GM21526 (cell line): Measurements from ENCODE around the gene ANKRD33B.
"Not testable (repeated sequence)": the region's sequence is repeated elsewhere in the genome, so short reads cannot be mapped to it uniquely, and the experiment has no call there.

ENCODE experiments used
- ATAC-seq: cut with Tn5 transposase; IDR thresholded peaks from one replicate; pipeline ENCODE4 v1.9.1; 2021; ENCODE audit warnings: moderate library complexity; ENCODE audit not compliant: unreplicated experiment, low FRiP score

The ANKRD33B gene

GRCh38 chr5:10536931-10537579, 26.8 kb upstream of the ANKRD33B start:
- no peak for ATAC-seq

DNA sequence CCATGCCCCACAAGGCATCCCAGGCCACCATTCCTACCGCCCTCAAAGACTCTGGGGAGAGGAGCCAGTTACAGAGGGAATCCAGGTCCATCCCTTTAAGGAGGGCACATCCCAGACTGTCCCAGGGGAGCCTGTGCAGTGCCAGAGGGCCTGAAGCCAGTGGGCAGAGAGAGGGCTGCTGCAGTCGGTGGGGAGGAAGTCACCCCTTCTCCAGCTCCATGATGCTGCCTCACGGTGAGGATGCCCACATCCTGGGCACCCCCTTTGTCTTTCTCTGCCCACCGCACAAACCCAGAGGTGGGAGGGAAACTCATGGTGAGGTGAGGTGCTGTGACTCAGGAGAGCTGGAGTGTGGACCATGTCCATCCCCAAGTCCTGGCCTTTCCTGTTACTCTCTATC, 26.2 kb upstream of the ANKRD33B start:
- ATAC-seq, result no peak

DNA sequence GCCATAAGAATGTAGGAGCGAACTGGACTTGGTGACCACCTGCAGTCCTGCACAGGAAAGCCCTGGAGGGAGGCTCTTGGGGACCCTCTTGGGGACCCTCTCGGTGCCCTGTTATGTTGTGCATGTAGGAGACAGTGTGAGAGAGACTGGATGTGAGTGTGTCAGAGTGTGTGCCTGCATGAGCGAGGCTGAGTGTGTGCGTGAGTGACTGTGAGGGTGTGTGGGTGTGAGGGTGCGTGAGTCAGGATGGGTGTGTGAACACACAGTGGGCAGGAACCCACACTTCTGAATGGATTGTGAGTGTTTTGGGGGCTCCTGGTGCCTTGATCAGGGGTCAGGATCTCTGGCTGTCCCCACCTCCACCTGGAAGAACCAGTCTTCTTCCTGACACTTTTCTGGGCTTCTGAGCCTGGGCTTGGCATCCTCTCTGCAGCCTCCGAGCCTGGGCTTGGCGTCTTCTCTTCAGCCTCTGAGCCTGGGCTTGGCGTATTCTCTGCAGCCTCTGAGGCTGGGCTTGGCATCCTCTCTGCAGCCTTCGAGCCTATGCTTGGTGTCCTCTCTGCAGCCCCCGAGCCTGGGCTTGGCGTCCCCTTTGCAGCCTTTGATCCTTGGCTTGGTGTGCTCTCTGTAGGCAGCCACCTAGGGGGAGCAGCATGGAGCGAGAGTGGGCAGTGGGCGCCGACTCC, 25.6 kb upstream of the ANKRD33B start:
- no peak for ATAC-seq

DNA sequence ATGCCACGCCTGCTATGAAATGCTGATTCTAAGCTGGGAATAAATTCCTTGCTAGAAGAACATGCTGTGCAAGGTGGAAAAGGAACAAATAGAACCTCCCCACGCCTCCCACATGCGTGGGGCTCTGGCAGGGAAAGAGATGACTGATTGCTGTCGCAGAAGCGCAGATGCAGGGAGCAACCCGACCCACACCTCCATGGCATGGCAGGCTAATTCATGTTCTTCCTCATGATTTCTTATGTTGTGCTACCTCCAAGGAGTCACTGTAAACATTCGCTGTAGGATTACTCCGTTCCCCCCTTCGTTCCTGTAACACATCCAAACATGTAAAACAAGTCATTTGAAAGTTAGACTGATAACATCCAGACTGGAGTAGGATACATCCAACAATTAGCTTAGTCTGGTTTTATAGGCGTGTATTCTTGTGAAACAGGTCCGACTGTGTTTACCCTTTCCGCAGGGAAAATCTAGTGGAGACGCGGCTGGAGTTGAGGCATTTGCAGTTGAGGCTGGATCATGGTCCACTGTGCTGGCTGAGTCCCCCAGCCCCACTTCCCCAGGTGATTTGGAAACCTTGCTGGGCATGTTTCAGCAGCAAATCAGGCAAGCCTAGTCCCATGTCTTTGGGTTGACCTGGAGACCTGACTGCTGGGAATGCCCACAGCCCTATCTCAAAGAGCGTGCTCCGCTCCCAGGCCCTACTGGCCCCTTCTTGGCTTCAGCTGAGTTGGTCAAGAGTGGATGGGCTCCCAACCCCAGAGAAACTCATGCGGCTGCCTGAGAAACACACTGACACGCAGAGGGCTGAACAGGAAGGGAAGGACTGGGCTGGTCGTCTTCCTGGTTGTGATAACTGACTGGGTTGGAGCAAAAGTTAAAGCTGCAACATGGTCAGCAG, 24.8 kb upstream of the ANKRD33B start:
- no peak for ATAC-seq

DNA sequence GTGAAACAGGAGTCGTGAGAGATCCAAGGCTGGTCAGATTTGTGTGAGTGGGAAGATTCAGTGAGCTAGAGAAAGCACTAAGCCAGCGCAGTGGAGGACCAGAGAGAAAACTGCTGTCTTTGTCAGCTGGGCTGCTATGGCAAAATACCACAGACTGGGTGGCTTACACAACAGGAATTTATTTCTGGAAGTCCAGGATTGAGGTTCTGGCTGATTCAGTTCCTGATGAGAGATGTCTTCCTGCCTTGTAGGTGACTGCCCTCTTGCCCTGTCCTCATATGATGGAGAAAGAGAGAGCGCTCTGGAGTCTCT, 24.2 kb upstream of the ANKRD33B start:
- no peak for ATAC-seq

GRCh38 chr5:10540036-10540544, 23.8 kb upstream of the ANKRD33B start:
- no peak for ATAC-seq

GRCh38 chr5:10540951-10541646, 22.8 kb upstream of the ANKRD33B start:
- no peak for ATAC-seq

- no peak for ATAC-seq
Observed at GRCh38 chr5:10542055-10542550, 21.8 kb upstream of the ANKRD33B start.

DNA sequence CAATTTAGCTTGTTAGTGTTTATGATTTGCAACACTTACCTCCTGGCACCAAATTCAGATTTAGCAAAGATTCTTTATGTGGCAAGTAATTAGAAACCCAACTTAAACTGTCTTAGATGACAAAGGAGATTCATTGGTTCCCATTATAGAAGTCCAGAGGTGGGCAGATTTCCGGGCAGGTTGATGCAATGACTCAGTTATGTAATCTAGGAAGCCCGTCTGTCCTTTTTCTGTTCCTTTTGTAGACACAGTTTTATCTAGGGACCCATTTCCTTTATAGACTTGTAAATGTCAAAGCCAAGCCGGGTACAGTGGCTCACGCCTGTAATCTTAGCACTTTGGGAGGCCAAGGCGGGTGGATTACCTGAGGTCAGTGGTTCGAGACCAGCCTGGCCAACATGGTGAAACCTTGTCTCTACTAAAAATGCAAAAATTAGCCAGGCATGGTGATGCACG, 20.3 kb upstream of the ANKRD33B start:
- no peak for ATAC-seq

DNA sequence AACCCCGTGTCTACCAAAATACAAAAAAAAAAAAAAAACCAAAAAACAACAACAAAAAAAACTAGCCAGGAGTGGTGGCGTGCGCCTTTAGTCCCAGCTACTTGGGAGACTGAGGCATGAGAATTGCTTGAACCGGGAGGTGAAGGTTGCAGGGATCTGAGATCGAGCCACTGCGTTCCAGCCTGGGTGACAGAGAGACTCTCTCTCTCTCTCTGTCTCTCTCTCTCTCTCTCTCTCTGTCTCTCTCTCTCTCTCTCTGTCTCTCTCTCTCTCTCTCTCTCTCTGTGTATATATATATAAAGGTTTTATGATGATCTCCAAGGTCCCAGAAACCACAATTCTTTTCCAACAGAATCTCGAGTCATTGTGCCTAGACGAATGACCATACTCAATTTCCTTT, 18.8 kb upstream of the ANKRD33B start:
- no peak for ATAC-seq

GRCh38 chr5:10546186-10546585, 17.7 kb upstream of the ANKRD33B start:
- ATAC-seq, result no peak

- ATAC-seq, result no peak
Observed at GRCh38 chr5:10548418-10549122, 15.3 kb upstream of the ANKRD33B start.

DNA sequence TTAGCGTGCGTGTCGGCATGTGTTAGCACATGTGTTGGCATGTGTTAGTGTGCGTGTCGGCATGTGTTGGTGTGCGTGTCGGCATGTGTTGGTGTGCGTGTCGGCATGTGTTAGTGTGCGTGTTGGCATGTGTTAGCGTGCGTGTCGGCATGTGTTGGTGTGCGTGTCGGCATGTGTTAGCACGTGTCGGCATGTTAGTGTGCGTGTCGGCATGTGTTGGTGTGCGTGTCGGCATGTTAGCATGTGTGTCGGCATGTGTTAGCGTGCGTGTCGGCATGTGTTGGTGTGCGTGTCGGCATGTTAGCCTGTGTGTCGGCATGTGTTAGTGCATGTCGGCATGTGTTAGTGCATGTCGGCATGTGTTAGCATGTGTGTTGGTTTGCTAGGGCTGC, 14.8 kb upstream of the ANKRD33B start:
- ATAC-seq, result not testable (repeated sequence)

DNA sequence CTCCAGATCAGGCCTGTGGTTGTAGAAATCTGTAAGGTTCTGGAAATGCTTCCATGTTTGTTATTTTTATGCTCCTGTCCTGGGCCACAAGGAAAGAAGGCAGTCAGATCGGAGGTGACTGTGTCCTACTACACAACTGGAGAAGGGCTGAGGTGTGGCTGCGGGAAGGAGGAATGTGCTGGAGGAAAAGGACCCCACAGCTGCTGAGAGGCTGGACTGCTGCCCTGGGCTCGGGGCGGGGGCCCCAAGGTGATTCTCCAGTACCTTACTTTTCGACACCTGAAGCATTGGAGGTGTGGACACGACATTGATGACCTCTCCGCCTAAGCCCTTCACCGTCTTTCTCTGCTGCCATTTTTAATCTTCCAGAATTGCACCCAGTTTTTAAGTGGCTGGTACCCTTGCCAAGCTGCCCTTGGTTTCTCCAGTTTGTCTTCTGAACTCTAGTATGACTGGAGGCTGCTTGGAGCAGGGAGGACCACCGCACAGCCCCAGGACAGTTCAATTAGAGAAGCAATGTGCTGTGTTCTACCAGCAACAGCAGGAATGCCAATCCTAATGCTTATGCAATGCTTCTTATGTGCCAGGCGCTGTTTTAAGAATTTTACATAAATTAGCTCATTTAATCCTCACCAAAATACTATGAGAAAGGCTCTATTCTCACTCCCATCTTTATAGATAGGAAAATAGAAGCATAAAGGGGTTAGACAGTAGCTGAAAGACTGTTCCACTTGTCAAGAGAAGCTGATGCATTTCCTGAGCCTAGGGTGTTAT, 13.5 kb upstream of the ANKRD33B start:
- no peak for ATAC-seq

GRCh38 chr5:10551782-10552138, 12.1 kb upstream of the ANKRD33B start:
- no peak for ATAC-seq

DNA sequence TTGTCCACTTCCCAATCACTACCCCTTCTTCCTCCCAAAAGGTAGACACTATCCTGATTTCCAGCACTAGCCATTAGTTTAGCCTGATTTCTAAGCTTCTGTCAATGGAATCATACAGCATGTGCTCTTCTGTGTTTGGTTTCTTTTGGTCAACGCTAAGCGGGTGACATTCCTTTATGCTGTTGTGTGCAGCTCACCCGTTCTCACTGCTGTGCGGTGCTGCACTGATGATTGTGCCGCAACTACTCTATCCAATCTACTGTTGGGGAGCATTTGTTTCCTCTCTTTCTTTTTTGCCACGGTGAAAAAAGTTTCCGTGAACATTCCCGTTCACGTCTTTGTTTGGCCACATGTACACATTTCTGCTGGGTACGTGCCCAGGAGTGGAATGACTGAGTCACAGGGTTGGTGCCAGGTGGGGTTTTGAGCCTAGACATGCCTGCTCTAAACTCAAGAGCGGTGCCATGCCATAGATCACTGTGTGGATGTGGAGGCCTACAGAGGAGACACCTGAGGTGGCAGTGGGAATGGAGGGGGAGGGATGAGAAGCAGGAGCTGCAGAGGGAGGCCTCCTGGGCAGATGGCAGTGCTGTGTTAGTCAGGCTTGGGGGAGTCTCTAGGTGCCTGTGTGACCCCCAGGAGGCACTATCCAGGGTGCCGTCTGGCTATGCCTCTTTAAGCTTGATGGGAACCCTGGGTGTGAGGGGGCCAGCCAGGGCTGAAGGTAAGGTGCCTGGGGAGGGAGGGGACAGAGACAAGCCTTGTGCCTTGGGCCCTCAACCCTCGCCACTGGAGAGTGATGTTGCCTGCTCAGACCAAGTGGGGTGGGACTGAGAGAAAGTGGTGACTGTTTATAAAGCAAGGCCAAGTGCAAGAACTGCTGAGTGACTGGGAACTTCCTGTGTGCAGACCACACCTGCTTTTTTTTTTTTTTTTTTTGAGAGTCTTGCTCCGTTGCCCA, 11.4 kb upstream of the ANKRD33B start:
- peak; percentile 69 for ATAC-seq

- no peak for ATAC-seq
Observed at GRCh38 chr5:10553476-10553875, 10.4 kb upstream of the ANKRD33B start.

DNA sequence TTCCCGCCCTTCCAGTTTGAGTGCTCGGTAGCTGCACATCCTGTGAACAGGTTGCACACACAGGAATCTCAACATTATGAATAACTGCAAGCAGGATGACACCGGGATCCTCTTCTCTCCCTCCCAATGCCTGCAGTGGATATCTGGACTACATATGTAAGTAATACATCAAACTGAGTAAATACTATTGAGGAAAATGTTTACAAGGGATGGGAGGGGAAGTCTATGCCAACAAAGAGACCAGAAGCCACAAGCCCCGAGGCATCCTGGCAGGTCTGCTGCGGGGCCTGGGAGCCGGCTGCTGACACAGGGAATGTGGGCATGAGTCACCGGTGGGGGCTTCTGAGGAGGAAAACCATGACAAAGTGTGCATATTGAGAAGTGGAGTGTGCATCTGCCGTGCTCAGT, 8.6 kb upstream of the ANKRD33B start:
- no peak for ATAC-seq
